SIG-M5 treated with dmso at 0.1 percent for 504 hours (cell line): ENCODE data around the gene GCHFR.

Experiments
- DNase-seq: peaks from one replicate; lab custom pipeline; 2025; ENCODE audit not compliant: unreplicated experiment; lab: John Stamatoyannopoulos, UW

GCHFR gene

GRCh38 chr15:40754883-40755811, 8.7 kb upstream of the GCHFR start, which contains the start of gene RMDN3:
Gene RMDN3 (minus strand): TSS chr15:40755254. CDS start chr15:40754783, 471 bp downstream.
- peak; percentile 89 for DNase-seq

DNA sequence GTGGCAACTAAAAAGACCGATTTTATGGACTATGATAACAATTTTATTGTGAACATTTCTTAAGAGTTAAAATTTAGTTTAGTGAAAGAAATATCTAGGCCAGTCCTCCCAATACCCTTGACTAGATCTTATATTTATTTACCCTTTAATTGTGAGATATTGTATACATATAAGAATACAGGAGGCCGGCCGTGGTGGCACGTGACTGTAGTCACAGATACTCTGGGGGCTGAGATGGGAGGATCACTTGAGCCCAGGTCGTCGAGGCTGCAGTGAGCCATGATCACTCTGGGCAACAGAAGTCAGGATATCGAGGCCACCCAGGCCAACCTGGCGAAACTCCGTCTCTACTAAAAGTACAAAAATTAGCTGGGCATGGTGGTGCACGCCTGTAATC, 8.1 kb upstream of the GCHFR start:
- no peak for DNase-seq

- DNase-seq: no peak
These were observed 6.9 kb upstream of the GCHFR start for GRCh38 chr15:40756938-40757337.

GRCh38 chr15:40759961-40760360, 3.9 kb upstream of the GCHFR start:
- DNase-seq: no peak

DNA sequence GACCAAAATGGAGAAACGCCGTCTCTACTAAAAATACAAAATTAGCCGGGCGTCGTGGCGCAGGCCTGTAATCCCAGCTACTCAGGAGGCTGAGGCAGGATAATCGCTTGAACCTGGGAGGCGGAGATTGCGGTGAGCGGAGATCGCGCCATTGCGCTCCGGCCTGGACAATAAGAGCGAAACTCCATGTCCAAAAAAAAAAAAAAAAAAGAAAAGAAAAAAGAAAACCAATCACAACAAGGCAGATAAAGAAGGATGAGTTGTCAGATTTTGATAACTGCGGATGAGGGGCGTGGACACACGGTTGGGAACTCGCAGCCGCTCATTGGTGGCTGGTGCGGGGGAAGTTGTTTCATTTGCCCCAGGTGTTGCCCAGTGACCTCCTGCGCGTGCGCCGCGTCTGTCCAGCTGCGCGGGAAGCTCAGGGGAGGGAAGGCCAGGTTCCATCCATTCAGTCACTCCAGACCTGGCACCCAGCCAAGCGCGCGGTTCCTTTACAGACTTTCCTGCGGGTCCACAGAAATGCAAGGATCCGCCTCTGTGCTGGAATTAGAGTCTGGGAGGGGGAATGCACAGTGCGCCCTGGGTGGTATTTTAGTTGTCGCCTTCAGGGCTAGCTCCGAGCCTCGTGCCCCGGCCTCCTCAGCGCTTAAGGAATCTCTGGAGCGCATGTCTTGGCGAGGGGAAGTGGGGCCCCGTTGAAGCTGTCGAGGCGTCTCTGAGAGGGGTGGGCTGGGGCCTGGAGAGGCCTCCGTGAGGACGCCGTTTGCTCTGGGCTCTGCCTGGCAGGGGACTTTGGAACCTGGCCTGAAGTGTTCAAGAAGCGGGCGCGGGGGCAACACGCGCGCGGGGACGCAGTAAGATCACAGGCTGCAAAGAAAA, 708 bp upstream of the GCHFR start:
- peak; percentile 23 for DNase-seq

GRCh38 chr15:40764629-40765103, 798 bp downstream of the GCHFR start:
- no peak for DNase-seq

- no peak for DNase-seq
These were observed 2.4 kb downstream of the GCHFR start for GRCh38 chr15:40766194-40766815.

- DNase-seq: no peak
These were observed 3.3 kb downstream of the GCHFR start for GRCh38 chr15:40766906-40767837.

GRCh38 chr15:40767838-40768500, 4.1 kb downstream of the GCHFR start:
- DNase-seq: no peak

GRCh38 chr15:40768521-40769273, 4.8 kb downstream of the GCHFR start:
- DNase-seq: no peak

- peak; percentile 26 for DNase-seq
These were observed 5.6 kb downstream of the GCHFR start, which contains the start of gene C15orf62 for GRCh38 chr15:40769274-40770146. Gene C15orf62 (plus strand): TSS chr15:40769980. CDS start chr15:40770496, 516 bp downstream.

DNA sequence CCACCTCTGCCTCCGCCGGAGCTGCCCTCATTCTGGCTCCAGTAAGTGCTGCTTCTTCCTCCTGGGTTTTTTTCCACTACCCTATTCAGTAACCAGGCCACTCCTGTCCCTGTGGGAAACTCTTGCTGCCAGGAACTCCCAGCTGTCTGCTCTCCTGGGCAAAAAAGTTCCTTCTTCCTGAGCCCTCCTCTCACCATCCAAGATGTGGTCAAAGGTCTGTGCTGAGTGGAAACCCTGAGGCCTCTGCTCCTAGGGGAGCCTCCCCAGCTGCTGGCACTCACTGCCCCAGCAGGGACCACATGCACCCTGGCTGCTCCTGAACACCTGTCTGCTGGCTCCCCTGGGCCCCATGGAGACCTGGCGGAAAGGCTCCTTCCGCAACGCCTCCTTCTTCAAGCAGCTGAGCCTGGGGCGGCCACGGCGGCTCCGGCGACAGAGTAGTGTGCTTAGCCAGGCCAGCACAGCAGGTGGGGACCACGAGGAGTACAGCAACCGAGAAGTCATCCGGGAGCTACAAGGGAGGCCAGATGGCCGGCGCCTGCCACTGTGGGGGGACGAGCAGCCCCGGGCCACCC, 6.4 kb downstream of the GCHFR start:
- DNase-seq: no peak

- DNase-seq: no peak
These were observed 7.4 kb downstream of the GCHFR start for GRCh38 chr15:40771242-40771641.

GRCh38 chr15:40772014-40772413, 8.1 kb downstream of the GCHFR start:
- no peak for DNase-seq

DNA sequence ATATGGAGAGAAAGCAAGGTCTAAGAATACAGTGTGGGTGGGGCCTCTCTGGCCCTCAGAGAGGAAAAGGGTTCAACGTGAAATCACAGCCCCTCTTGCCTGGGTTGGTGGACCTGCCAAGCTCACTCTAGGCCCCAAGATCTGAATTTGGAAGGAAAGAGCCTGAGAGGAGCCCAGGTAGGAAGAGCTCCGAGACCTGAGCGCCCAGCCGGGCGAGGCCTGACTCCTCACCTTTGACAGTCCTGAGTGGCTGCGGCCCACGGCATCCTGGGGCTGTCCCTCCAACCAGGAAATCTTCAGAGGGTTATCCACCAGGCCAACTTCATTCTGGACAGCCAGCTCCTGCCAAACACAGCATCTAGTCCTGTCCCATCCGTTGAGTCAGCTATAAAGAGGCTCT, 9.6 kb downstream of the GCHFR start:
- DNase-seq: no peak

GRCh38 chr15:40773902-40774301, 10.0 kb downstream of the GCHFR start:
- no peak for DNase-seq

- DNase-seq: no peak
These were observed 11.1 kb downstream of the GCHFR start for GRCh38 chr15:40775007-40775406.
